Chondrocyte (in vitro differentiated cells): ENCODE measurements around the gene RASAL2. TPM values are rescaled to one million over a fixed set of nuclear protein-coding genes. Genes with fewer than 3 reads are reported as not detected.

ENCODE experiments used
- DNase-seq: peaks from one replicate; pipeline ENCODE4 v3.0.0; 2021; ENCODE audit warnings: mixed read lengths, low spot score
- H3K27ac Mint-ChIP-seq: one replicate; pipeline ENCODE4 v1.8.0; 2021; ENCODE audit warnings: mild to moderate bottlenecking, moderate library complexity, mixed read lengths; ENCODE audit not compliant: unreplicated experiment
- H3K27me3 Mint-ChIP-seq: 2 replicates; pipeline ENCODE4 v1.8.0; 2021; ENCODE audit warnings: low read depth, mixed read lengths
- H3K36me3 Mint-ChIP-seq: 2 replicates; pipeline ENCODE4 v1.8.0; 2021; ENCODE audit warnings: low read depth, mixed read lengths
- H3K4me1 Mint-ChIP-seq: 2 replicates; pipeline ENCODE4 v1.8.0; 2021; ENCODE audit warnings: low read depth, mild to moderate bottlenecking, mixed read lengths
- H3K4me3 Mint-ChIP-seq: one replicate; pipeline ENCODE4 v1.8.0; 2021; ENCODE audit warnings: mild to moderate bottlenecking, moderate library complexity, mixed read lengths; ENCODE audit not compliant: unreplicated experiment
- H3K9me3 Mint-ChIP-seq: 2 replicates; pipeline ENCODE4 v1.8.0; 2021; ENCODE audit warnings: low read depth, mixed read lengths
- total RNA-seq: library from RNA; stranded (reverse); gene quantifications from 3 replicates; pipeline ENCODE4 v1.2.1, GENCODE V29; 2021
- TF ChIP-seq, protein P1 (sequence below): fragments of 200-600 bp; sonication (generic); IDR thresholded peaks from 2 replicates; pipeline ENCODE4 v1.5.0; 2021; ENCODE audit warnings: antibody characterized with exemption, mild to moderate bottlenecking, moderate library complexity

RASAL2 gene
- total RNA-seq, 1 donor from 2014 or later: 40.1 TPM

DNA sequence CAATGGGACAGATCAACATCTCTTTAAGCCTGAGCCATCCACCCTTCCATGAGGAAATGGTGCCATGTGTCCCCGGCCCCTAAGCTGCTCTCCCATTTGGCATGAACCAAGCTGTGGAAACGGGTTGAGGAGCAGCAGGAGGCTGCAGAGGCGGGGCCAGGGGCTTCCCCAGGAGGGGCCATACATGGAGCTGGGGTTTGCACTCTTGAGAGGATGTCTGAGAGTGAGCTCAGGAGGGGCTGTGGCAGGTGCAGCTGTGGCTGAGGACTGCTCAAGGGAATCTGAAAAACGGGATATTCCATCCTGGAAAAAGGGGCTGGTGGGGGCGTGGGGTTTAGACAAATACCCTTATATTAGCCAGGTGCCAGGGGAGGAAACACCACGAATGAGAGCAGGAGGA lies 409.9 kb downstream of the RASAL2 start:
- no peak overlapping the region for H3K27ac Mint-ChIP-seq
- H3K27me3 Mint-ChIP-seq: no peaks in the 10 kb centered on the region
- no peaks in the 10 kb centered on the region for H3K4me1 Mint-ChIP-seq
- TF ChIP-seq, protein P1, sequence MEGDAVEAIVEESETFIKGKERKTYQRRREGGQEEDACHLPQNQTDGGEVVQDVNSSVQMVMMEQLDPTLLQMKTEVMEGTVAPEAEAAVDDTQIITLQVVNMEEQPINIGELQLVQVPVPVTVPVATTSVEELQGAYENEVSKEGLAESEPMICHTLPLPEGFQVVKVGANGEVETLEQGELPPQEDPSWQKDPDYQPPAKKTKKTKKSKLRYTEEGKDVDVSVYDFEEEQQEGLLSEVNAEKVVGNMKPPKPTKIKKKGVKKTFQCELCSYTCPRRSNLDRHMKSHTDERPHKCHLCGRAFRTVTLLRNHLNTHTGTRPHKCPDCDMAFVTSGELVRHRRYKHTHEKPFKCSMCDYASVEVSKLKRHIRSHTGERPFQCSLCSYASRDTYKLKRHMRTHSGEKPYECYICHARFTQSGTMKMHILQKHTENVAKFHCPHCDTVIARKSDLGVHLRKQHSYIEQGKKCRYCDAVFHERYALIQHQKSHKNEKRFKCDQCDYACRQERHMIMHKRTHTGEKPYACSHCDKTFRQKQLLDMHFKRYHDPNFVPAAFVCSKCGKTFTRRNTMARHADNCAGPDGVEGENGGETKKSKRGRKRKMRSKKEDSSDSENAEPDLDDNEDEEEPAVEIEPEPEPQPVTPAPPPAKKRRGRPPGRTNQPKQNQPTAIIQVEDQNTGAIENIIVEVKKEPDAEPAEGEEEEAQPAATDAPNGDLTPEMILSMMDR: no peak
- no peaks in the 10 kb centered on the region for H3K9me3 Mint-ChIP-seq
- DNase-seq: no peak
- H3K36me3 Mint-ChIP-seq: no peaks in the 10 kb centered on the region
- no peak overlapping the region for H3K4me3 Mint-ChIP-seq

DNA sequence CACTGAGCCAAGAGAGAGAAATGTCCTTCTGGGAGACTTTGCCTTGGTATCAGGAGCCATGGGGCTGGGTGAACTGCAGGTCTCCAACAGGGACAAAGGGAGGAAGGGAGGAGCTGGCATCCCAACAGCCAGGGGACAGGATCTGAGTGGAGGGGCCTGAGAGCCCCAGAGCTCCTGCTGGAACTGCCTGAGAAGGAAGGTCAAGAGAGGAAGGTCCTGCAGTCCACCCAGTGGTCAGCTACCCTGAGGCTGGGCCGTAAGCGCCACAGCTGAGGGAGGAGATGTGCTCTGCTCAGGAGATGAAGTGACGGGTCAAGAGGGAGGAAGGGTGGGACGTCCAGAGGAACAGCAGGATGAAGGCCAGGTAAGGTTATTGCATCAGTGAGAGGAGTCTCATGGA lies 410.4 kb downstream of the RASAL2 start:
- Mint-ChIP-seq H3K9me3 (no peaks in the 10 kb centered on the region), H3K4me1 (no peaks in the 10 kb centered on the region), H3K36me3 (no peaks in the 10 kb centered on the region), H3K4me3 (no peak overlapping the region), H3K27me3 (no peaks in the 10 kb centered on the region), H3K27ac (no peak overlapping the region)
- no peak for DNase-seq
- TF ChIP-seq, protein P1: no peak

DNA sequence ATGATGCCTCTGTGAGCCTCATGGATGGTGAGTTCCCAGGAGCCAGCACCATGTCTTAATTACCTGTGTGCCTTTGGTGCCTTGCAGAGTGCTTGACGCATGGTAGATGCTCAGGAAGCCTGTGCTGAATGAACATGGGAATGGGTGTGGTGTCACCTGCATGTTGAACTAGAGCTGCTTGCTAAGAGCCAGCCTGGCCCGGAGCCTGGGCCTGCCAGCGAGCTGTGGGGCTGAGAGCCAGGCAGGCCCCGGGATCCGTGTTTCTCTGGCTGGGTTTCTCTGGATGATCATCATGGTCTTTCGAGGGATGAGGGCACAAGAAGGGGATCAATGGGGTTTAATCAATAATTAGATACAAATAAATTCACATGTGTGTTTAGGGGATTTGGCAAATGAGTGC lies 412.3 kb downstream of the RASAL2 start:
- Mint-ChIP-seq H3K4me1 (no peaks in the 10 kb centered on the region), H3K36me3 (no peaks in the 10 kb centered on the region), H3K4me3 (no peak overlapping the region), H3K9me3 (no peaks in the 10 kb centered on the region), H3K27ac (no peak overlapping the region), H3K27me3 (no peaks in the 10 kb centered on the region)
- TF ChIP-seq, protein P1: no peak
- no peak for DNase-seq

DNA sequence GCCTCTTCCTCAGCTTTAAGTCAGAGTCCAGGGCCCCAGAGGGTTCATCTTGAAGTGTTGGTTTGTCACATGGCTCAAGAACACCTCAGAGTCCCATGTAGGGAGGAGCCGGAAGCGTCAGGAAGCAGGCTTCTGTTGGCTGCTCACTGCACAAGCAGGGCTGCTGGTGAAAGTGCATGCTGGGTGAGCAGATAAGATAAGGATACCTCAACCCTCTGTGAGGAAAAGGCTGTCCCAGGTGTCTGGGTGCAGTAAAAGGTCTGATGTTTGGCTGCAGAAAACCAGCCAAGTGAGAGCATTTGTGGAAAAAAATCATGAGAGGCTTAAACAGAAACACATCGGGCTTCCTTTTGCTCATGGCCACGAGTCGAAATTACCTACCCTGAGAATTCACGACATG lies 412.8 kb downstream of the RASAL2 start:
- Mint-ChIP-seq H3K27ac (no peak overlapping the region), H3K36me3 (no peaks in the 10 kb centered on the region), H3K9me3 (no peaks in the 10 kb centered on the region), H3K27me3 (no peaks in the 10 kb centered on the region), H3K4me3 (no peak overlapping the region), H3K4me1 (no peaks in the 10 kb centered on the region)
- DNase-seq: no peak
- TF ChIP-seq, protein P1: no peak

DNA sequence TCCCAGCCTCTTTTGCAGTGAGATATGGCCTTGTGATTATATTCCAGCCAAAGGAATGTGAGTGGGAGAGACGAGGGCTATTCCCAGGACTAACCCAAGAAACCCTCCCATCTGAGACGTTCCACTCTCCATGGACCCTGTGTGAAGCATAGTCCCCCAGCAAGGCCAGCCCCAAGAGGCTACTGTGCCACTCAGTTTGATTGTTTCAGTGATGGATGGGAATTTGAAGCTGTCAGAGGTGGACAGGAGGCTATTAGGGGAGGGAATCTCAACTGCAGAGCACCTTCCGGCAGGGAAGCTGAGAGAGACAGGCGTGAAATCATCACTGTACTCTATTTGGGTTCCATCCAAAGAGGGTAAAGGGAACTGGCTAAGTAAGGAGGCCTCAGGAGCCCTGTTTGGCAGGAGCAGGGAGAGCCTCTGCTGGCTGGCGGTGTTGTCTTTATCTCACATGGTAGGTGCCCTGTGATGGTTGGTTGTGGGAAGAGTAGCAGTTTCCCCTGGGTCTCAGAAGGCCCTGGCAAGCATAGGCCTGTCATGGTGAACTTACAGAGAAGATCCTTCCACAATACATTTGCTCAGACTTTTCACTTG lies 415.6 kb downstream of the RASAL2 start:
- DNase-seq: no peak
- TF ChIP-seq, protein P1: no peak
- H3K27ac Mint-ChIP-seq: no peak overlapping the region
- H3K4me3 Mint-ChIP-seq: no peak overlapping the region
- no peaks in the 10 kb centered on the region for H3K36me3 Mint-ChIP-seq
- no peaks in the 10 kb centered on the region for H3K9me3 Mint-ChIP-seq
- H3K4me1 Mint-ChIP-seq: no peaks in the 10 kb centered on the region
- H3K27me3 Mint-ChIP-seq: no peaks in the 10 kb centered on the region
